ENCODE measurements around the gene NHLRC2. TPM values are rescaled to one million over a fixed set of nuclear protein-coding genes. Genes with fewer than 3 reads are reported as not detected.

The NHLRC2 gene
- total RNA-seq, 1 donor from 2014 or later = 39.9 TPM

DNA sequence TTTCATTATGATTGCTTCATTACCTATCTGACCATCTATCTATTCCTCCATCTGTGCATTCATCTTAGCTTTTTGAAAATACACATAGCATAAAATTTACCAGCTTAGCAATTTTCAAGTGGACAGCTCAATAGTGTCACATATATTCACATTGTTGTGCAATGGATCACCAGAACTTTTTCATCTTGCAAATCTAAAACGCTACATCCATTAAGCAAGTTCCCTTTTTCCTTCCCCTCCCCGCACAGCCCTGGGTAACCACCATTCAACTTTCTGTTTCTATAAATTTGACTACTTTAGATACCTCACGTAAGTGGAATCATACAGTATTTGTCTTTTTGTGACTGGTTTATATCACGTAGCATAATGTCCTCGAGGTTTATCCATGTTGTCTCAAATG is 111.2 kb downstream of the NHLRC2 start:
- H3K4me3 Mint-ChIP-seq = no peak overlapping the region
- H3K27ac Mint-ChIP-seq = no peak overlapping the region
- peaks cover 14% of the 10 kb centered on the region for H3K9me3 Mint-ChIP-seq
- H3K4me1 Mint-ChIP-seq = peaks cover 8% of the 10 kb centered on the region
- H3K27me3 Mint-ChIP-seq (ENCODE audit: low read depth) = no peaks in the 10 kb centered on the region
- no peaks in the 10 kb centered on the region for H3K36me3 Mint-ChIP-seq
- TF ChIP-seq, protein P1, sequence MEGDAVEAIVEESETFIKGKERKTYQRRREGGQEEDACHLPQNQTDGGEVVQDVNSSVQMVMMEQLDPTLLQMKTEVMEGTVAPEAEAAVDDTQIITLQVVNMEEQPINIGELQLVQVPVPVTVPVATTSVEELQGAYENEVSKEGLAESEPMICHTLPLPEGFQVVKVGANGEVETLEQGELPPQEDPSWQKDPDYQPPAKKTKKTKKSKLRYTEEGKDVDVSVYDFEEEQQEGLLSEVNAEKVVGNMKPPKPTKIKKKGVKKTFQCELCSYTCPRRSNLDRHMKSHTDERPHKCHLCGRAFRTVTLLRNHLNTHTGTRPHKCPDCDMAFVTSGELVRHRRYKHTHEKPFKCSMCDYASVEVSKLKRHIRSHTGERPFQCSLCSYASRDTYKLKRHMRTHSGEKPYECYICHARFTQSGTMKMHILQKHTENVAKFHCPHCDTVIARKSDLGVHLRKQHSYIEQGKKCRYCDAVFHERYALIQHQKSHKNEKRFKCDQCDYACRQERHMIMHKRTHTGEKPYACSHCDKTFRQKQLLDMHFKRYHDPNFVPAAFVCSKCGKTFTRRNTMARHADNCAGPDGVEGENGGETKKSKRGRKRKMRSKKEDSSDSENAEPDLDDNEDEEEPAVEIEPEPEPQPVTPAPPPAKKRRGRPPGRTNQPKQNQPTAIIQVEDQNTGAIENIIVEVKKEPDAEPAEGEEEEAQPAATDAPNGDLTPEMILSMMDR (IDR thresholded peaks at IDR 0.05; ENCODE audit: unreplicated experiment) = no peak
- DNase-seq (ENCODE audit: low spot score in 2 of 2, unreplicated experiment in 2 of 2) = no peak

Other genes starting within 250 kb of the NHLRC2 start
- not detected in 3 replicates for gene NRAP, start 190.6 kb upstream of the NHLRC2 start, total RNA-seq
- 11.8 to 13.3 TPM (median 11.9 TPM) in 3 replicates for gene CASP7, start 174.7 kb upstream of the NHLRC2 start, total RNA-seq
- not detected in 3 replicates for gene PLEKHS1, start 103.0 kb upstream of the NHLRC2 start, total RNA-seq
- 6.4 to 6.7 TPM (median 6.4 TPM) in 3 replicates for gene DCLRE1A, start 579 bp upstream of the NHLRC2 start, total RNA-seq
- gene ADRB1, start 189.2 kb downstream of the NHLRC2 start, total RNA-seq = 0.07 to 0.18 TPM in 2 of 3 replicates, not detected in the other

All from mesothelial cell of epicardium (in vitro differentiated cells).